HUES6 (cell line): ENCODE data around the gene GABBR2.

Experiments used
- H3K27ac ChIP-seq: 2 replicates; pipeline ENCODE4 v1.7.0; 2013; ENCODE audit warnings: low read depth, mild to moderate bottlenecking, low read length, inconsistent platforms
- H3K27me3 ChIP-seq: 2 replicates; pipeline ENCODE4 v1.6.1; 2013; ENCODE audit warnings: low read length; ENCODE audit not compliant: control insufficient read depth, insufficient read depth
- H3K36me3 ChIP-seq: 2 replicates; pipeline ENCODE4 v1.6.1; 2013; ENCODE audit warnings: low read length; ENCODE audit not compliant: control insufficient read depth, insufficient read depth
- H3K4me1 ChIP-seq: 2 replicates; pipeline ENCODE4 v1.6.1; 2013; ENCODE audit warnings: low read length; ENCODE audit not compliant: control insufficient read depth, insufficient read depth
- H3K4me3 ChIP-seq: 2 replicates; pipeline ENCODE4 v1.5.1; 2013; ENCODE audit warnings: low read depth, low read length
- H3K9ac ChIP-seq: one replicate; pipeline ENCODE4 v1.6.1; 2013; ENCODE audit warnings: mild to moderate bottlenecking, low read length
- H3K9me3 ChIP-seq: 2 replicates; pipeline ENCODE4 v1.6.1; 2013; ENCODE audit warnings: low read depth, low read length; ENCODE audit not compliant: control insufficient read depth, insufficient read depth

Gene GABBR2

GRCh38 chr9:98302938-98303632 is 405.6 kb downstream of the GABBR2 start:
- no peaks in the 10 kb centered on the region for H3K27me3 ChIP-seq
- H3K27ac ChIP-seq: no peak overlapping the region
- H3K9ac ChIP-seq: no peak overlapping the region
- no peaks in the 10 kb centered on the region for H3K36me3 ChIP-seq
- H3K4me3 ChIP-seq: no peak overlapping the region
- H3K4me1 ChIP-seq: peaks cover 6% of the 10 kb centered on the region; the same call in 1 of the 2 replicates
- H3K9me3 ChIP-seq: no peaks in the 10 kb centered on the region

DNA sequence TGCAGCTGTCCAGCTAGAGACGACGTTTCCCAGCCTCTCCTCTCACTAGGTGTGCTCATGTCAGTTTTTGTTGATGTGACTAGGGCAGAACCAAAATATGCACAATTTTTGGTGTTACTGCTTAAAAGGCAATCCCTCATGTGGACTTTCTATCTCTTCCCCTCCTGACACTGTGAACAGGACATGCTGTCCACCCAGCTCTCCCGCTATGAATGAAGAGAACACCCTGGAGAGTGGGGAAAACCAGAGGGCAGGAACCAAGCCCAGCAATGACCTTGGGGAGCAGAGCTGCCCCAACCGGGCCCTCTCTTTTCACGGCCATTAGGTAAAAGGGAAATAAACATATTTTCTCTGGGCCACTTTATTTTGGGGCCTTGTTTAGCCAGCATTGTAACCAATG is 406.6 kb downstream of the GABBR2 start:
- H3K9ac ChIP-seq: no peak overlapping the region
- H3K4me1 ChIP-seq: peaks cover 6% of the 10 kb centered on the region; the same call in 1 of the 2 replicates
- no peaks in the 10 kb centered on the region for H3K27me3 ChIP-seq
- H3K9me3 ChIP-seq: no peaks in the 10 kb centered on the region
- H3K36me3 ChIP-seq: no peaks in the 10 kb centered on the region
- no peak overlapping the region for H3K27ac ChIP-seq
- H3K4me3 ChIP-seq: no peak overlapping the region

DNA sequence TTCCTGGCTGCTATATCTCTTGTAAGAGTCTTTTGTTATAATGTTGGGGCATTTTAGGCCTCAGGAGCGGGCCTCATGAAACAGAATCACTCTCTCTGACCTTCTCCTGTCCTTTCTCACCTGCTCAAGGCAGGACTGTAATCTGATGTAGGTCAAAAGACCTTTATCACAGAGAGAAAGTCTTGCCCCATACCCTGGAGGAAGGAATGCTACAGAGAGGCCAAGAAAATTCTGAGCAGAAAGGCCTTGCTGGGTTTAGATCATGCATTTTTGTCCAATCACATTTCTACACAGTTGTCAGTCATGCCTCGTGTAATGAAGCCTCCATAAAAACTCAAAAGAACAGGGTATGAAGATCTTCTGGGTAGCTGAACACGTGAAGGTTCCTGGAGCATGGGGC is 408.1 kb downstream of the GABBR2 start:
- no peaks in the 10 kb centered on the region for H3K9me3 ChIP-seq
- H3K27ac ChIP-seq: no peak overlapping the region
- H3K36me3 ChIP-seq: no peaks in the 10 kb centered on the region
- H3K4me1 ChIP-seq: peaks cover 6% of the 10 kb centered on the region; the same call in 1 of the 2 replicates
- H3K4me3 ChIP-seq: no peak overlapping the region
- H3K27me3 ChIP-seq: no peaks in the 10 kb centered on the region
- H3K9ac ChIP-seq: no peak overlapping the region

DNA sequence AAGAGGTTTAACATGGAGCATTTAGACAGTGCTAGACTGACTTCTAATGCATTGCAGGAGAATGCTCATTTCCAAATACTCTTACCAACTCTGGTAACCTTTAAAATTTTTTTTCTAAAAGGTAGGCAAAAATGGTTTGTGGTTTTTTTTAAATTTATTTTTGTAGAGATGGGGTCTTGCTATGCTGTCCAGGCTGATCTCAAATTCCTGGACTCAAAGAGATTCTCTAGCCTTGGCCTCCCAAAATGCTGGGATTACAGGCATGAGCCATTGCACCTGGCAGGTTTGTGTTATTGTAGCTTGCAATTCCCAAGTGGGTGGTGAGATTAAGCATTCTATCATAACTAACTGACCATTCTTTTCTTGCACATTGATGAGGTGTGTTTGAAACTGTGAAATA is 410.3 kb downstream of the GABBR2 start:
- H3K27me3 ChIP-seq: no peaks in the 10 kb centered on the region
- no peaks in the 10 kb centered on the region for H3K36me3 ChIP-seq
- H3K4me3 ChIP-seq: no peak overlapping the region

GRCh38 chr9:98295824-98296223 is 412.9 kb downstream of the GABBR2 start:
- Histone ChIP-seq H3K36me3 (no peaks in the 10 kb centered on the region), H3K9me3 (no peaks in the 10 kb centered on the region), H3K4me3 (no peak overlapping the region), H3K27ac (no peak overlapping the region), H3K27me3 (no peaks in the 10 kb centered on the region), H3K4me1 (no peaks in the 10 kb centered on the region; the same call in 1 of the 2 replicates), H3K9ac (no peak overlapping the region)

More for the DNA sequence above, 410.3 kb downstream of the GABBR2 start:
- Histone ChIP-seq H3K4me1 (no peaks in the 10 kb centered on the region; the same call in 1 of the 2 replicates), H3K9ac (no peak overlapping the region), H3K9me3 (no peaks in the 10 kb centered on the region), H3K27ac (no peak overlapping the region)

DNA sequence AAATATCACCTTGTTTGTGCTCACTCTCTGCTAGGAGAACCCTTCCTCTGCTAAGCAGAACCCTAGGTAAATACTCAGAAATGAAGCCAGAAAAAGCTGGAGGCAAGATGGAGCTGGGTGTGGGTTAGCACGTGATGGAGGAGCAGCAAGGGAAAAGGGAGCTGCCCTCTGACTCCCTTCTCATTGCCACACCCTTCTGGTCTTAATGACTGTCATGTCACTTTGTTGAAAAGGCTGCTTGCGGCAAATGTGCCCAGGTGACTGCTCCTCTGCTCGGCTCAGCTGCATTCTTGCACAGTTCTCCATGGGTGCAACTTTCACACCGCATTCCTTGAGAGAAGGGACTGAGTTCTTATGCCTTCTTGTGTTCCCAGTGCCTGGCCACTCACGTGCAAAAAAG is 416.9 kb downstream of the GABBR2 start:
- Histone ChIP-seq H3K4me1 (peaks cover 4% of the 10 kb centered on the region; the same call in 1 of the 2 replicates), H3K27ac (no peak overlapping the region), H3K9me3 (no peaks in the 10 kb centered on the region), H3K4me3 (no peak overlapping the region), H3K9ac (no peak overlapping the region), H3K27me3 (no peaks in the 10 kb centered on the region), H3K36me3 (no peaks in the 10 kb centered on the region)

DNA sequence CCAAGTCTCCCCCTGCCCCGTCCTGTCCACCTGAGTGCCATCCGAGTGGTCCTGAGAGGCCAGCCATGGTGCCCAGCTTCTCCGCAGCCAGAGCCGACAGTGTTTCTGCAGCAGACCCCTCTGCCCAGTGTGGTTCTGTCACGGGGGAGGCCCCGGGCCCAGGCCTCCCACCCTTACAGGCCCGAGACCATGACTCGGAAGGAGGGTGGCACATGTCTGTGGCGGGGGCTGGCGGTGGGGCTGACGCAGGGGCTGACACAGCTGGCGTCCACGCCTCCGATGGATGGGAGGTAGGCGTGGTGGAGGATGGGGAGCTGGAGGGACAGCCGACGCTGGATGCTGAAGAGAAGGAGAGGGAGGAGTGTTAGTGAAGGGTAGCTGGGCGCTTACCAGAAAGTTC is 418.3 kb downstream of the GABBR2 start:
- Histone ChIP-seq H3K9me3 (no peaks in the 10 kb centered on the region), H3K9ac (no peak overlapping the region), H3K36me3 (no peaks in the 10 kb centered on the region), H3K27me3 (no peaks in the 10 kb centered on the region), H3K4me3 (no peak overlapping the region), H3K27ac (no peak overlapping the region), H3K4me1 (peaks cover 4% of the 10 kb centered on the region; the same call in 1 of the 2 replicates)

- Histone ChIP-seq H3K4me3 (no peak overlapping the region), H3K36me3 (no peaks in the 10 kb centered on the region), H3K9me3 (no peaks in the 10 kb centered on the region)
These were observed 419.0 kb downstream of the GABBR2 start for GRCh38 chr9:98289614-98290201.

GRCh38 chr9:98288881-98289280 is 419.9 kb downstream of the GABBR2 start:
- Histone ChIP-seq H3K27me3 (no peaks in the 10 kb centered on the region), H3K4me3 (no peak overlapping the region), H3K27ac (no peak overlapping the region), H3K36me3 (no peaks in the 10 kb centered on the region), H3K9ac (no peak overlapping the region), H3K9me3 (no peaks in the 10 kb centered on the region), H3K4me1 (peaks cover 4% of the 10 kb centered on the region; the same call in 1 of the 2 replicates)

More at GRCh38 chr9:98289614-98290201, 419.0 kb downstream of the GABBR2 start:
- no peak overlapping the region for H3K27ac ChIP-seq
- H3K27me3 ChIP-seq: no peaks in the 10 kb centered on the region
- H3K4me1 ChIP-seq: peaks cover 4% of the 10 kb centered on the region; the same call in 1 of the 2 replicates
- no peak overlapping the region for H3K9ac ChIP-seq

- H3K9ac ChIP-seq: no peak overlapping the region
- peaks cover 4% of the 10 kb centered on the region; the same call in 1 of the 2 replicates for H3K4me1 ChIP-seq
- H3K36me3 ChIP-seq: no peaks in the 10 kb centered on the region
- no peaks in the 10 kb centered on the region for H3K9me3 ChIP-seq
- H3K27me3 ChIP-seq: no peaks in the 10 kb centered on the region
- no peak overlapping the region for H3K4me3 ChIP-seq
- no peak overlapping the region for H3K27ac ChIP-seq
These were observed 421.4 kb downstream of the GABBR2 start for GRCh38 chr9:98287384-98287783.

GRCh38 chr9:98285446-98285845 is 423.3 kb downstream of the GABBR2 start:
- no peaks in the 10 kb centered on the region for H3K36me3 ChIP-seq
- H3K27me3 ChIP-seq: no peaks in the 10 kb centered on the region
- H3K4me1 ChIP-seq: peaks cover 12% of the 10 kb centered on the region; the same call in 1 of the 2 replicates
- no peaks in the 10 kb centered on the region for H3K9me3 ChIP-seq
- no peak overlapping the region for H3K27ac ChIP-seq
- no peak overlapping the region for H3K4me3 ChIP-seq
- H3K9ac ChIP-seq: no peak overlapping the region
